ENCODE results near the gene NTNG1.
A peak's percentile ranks its signal among the peaks of the same experiment; 100 is the strongest.

NTNG1 gene

DNA sequence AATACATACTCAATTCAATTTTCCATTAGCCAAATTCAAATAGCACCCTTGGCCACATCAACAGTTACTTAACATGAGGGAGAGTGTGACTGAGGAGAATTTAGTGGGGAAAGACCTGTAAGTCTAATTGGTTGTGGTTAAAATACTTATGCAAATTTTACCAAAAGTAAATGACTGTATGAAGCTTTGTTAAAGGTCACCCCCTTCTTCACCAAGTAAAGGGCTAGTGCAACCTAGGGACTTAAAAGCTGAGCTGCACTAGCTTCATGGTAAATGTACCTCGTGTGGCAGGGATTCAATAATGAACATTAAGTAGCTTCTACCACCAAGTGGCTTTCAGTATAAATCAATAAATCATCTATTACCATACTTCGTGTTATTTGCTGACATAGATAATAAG is 372.0 kb downstream of the NTNG1 start:
- DNase-seq (ENCODE audit: low spot score): no peak

DNA sequence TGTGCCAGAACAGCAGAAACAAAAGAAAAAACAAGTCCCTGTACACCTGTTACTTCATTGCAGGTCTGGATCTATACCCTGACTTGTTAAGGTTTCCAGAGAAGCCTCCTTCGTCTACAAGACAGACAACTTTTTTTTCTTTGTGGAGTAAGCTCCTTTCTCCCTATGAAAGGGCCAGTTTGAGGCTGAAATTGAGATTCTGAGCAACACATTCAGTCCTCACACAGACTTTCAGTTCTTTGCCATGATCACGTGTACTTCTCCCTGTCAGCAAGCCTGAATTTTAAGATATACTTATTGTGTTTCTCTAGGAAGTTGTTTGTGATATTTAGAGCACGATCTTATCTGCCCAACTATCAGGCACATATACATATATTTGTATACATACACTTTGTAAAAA is 374.0 kb downstream of the NTNG1 start:
- no peak for DNase-seq (ENCODE audit: low spot score)

DNA sequence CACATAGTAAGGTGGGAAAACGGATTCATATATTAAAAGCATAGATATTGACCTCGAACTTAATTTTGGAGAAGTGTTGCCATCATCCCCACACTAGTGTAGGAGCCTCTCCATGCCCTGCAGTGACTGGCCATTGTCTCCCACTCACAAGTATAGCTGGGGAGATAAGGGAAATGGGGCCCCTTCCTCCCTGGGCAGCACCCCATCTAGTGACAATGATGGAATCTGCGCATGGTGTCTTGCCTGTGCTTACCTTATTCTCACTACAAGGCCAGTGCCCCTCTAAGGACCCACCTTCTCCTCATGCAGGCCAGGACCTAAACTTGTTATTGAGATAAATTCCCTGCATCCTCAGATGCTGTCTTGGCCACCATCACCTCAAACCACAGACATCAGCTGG is 374.9 kb downstream of the NTNG1 start:
- DNase-seq (ENCODE audit: low spot score): no peak

- DNase-seq (ENCODE audit: low spot score): no peak
Observed at GRCh38 chr1:107523061-107523460, 382.2 kb downstream of the NTNG1 start.

DNA sequence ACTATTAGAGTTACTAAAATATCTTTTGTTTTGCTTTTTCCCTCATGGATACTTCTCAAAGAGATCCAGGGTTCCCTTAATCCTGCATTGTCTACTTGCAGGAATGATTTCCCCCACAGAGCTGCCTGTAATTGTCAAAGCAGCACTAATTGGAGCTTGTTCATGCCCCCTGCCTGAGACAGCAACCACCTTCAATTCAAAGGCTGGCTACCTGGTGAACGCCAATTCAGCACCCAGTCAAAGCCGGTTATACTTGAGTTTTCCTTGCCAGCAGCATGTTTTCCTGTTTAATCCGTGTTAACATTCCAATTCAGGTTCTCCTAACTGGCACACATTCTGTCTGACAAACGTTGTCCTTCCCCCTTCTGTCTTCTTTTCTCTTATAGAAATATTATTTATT is 382.9 kb downstream of the NTNG1 start:
- DNase-seq (ENCODE audit: low spot score): no peak

DNA sequence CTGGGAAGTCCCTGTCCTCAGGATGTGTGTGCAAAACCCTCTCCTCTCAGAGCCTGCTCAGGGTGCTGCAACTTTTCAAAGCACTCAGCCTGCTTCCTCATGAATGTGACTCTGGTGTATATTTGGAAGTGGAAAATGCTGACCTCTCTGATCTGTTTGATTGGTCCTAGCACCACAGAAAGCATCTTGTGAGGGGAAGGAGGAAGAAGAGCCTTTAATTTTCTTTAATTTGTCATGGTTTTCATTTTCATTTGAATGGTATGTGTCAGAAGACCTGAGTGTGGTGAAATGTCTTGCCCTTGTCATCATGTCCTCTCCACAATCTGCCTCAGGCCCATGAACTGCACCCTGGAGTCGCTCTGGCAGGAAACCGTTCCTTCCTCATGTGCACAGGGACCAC is 383.5 kb downstream of the NTNG1 start:
- DNase-seq (ENCODE audit: low spot score): no peak

DNA sequence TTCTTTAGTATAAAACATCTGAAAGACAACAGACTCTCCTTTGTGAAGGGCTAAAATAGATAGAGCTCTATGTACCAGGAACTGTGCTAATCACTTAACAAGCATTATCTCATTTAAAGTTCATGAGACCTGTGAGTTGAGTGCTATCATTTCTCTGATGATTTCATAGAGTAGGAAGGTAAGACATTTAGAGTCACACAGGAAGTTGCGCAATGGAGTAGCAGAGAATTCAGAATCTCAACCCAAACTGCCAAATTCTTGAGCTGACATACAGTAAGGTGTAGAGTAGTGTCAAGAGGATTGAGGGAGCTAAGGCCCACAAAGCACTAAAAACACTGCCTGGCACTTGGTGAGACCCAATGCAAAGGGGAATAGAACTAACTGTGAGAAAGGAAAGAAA is 384.3 kb downstream of the NTNG1 start:
- peak; percentile 40 for DNase-seq (ENCODE audit: low spot score)

DNA sequence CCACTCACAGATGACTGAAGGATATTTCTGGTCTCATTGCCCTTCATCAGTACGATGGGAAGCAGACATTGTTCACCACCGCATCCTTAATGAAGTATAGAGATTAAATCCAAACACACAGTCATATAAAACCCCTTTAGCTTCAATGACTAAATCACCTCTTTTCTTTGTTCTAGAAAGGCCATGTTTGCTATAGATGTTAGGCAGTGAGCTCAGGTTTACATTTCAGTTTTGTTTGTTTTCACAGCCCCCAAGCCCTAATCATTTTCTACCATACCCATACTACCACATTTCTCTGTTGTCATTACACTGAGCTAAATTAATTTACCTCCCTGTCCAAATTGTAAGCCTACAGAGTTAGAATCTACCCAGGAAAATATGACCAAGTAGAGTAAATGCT is 385.1 kb downstream of the NTNG1 start:
- no peak for DNase-seq (ENCODE audit: low spot score)

DNA sequence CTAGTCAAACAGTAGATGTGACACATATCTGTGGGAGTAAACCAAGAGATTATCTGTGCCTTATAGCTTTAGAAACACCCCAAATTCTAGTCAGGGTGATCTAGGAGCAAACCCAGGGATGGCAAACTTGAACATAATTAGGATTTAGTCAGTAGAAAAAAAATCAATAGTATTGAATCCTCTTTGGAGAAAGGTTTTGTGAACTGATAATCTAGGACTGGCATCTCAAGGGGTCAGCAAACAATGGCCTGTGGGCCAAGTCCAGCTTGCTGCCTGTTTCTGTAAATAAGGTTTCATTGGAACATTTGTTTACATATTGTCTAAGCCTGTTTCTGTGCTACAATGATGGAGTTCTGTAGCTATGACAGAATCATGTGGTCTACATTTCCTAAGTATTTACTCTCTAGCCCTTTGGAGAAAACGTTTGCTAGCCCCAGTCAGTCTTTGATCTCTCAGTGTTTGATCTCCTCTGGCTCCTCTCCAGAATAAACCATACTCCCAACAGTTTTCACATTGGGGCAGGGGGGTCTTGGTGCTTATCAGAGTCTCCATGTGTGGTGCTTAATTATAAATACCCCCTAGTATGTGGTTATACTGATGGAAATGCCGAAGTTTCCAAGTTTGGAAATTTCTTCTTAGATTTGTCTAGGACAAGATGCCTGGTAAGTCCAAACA is 385.8 kb downstream of the NTNG1 start:
- DNase-seq (ENCODE audit: low spot score): no peak

GRCh38 chr1:107529511-107530149 is 388.8 kb downstream of the NTNG1 start:
- peak; percentile 70 for DNase-seq (ENCODE audit: low spot score)

DNA sequence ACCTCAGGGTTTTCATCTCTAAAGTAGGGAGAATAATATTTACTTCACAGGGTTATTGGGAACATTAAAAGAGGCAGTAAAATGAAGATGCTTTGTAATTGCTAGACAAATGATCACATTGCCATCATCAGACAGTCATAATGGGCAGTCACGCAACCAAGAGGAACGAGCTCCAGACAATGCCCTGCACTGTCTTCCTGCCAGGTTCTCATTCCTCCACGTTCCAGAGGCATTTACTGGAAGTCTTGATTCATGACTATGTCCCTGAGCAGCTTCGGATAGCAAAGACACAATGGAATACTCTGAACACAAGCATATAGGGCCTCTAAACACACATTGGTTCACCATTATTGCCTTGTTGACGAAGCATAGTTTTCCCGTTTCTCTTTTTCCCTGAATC is 389.7 kb downstream of the NTNG1 start:
- peak; percentile 33 for DNase-seq (ENCODE audit: low spot score)

GRCh38 chr1:107531065-107531908 is 390.4 kb downstream of the NTNG1 start:
- DNase-seq (ENCODE audit: low spot score): peak; percentile 30

DNA sequence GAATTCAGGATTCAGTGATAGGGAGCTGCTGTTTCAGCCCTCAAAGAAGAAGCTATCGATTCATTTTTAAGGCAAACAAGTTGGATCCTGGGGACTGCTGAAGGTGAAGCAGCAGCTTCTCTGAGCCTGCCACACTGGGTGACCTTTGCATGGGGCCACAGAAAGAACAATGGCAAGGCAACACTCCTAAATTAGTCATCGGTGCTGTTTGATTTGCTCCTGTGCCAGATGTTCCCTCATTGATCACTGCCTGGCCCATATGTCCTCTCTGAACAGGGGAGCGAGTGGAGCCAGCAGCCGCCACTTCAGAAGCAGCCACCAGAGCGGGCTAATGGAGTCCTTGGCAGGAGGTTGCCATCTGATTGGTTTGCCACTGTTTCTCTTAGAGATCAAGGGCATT is 391.5 kb downstream of the NTNG1 start:
- DNase-seq (ENCODE audit: low spot score): no peak

Measured in kidney tubule cell (primary cell).